ENCODE data around the gene ZIC5.

The ZIC5 gene

DNA sequence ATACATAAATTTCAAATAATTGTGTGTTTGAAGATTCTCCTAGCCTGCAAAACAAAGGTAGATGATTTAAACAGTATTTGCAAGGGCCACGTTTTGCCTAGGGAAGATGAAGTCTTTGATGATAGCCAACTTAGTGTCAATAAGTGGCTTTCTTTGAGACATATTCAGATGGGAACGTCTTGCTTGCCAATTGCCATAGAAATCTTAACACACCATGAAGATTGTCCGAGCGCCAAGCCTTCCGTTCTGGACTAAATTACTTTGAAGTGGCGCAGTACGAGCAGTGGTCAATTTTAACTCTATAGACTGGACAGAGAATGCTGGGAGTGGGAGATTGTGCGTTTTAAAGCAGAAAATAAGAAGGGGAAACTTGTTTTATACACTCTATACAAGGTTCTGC lies 9.9 kb downstream of the ZIC5 start:
- ChIA-PET POLR2A (ENCODE audit: low non-redundant PET) (no interaction called here), CTCF (no interaction called here)
- TF ChIP-seq, protein P1, sequence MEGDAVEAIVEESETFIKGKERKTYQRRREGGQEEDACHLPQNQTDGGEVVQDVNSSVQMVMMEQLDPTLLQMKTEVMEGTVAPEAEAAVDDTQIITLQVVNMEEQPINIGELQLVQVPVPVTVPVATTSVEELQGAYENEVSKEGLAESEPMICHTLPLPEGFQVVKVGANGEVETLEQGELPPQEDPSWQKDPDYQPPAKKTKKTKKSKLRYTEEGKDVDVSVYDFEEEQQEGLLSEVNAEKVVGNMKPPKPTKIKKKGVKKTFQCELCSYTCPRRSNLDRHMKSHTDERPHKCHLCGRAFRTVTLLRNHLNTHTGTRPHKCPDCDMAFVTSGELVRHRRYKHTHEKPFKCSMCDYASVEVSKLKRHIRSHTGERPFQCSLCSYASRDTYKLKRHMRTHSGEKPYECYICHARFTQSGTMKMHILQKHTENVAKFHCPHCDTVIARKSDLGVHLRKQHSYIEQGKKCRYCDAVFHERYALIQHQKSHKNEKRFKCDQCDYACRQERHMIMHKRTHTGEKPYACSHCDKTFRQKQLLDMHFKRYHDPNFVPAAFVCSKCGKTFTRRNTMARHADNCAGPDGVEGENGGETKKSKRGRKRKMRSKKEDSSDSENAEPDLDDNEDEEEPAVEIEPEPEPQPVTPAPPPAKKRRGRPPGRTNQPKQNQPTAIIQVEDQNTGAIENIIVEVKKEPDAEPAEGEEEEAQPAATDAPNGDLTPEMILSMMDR (conservative IDR thresholded peaks at IDR 0.05; ENCODE audit: low read depth) = no peak
- H3K27ac ChIP-seq = no peak overlapping the region
- DNase-seq (ENCODE audit: low spot score) = no peak

DNA sequence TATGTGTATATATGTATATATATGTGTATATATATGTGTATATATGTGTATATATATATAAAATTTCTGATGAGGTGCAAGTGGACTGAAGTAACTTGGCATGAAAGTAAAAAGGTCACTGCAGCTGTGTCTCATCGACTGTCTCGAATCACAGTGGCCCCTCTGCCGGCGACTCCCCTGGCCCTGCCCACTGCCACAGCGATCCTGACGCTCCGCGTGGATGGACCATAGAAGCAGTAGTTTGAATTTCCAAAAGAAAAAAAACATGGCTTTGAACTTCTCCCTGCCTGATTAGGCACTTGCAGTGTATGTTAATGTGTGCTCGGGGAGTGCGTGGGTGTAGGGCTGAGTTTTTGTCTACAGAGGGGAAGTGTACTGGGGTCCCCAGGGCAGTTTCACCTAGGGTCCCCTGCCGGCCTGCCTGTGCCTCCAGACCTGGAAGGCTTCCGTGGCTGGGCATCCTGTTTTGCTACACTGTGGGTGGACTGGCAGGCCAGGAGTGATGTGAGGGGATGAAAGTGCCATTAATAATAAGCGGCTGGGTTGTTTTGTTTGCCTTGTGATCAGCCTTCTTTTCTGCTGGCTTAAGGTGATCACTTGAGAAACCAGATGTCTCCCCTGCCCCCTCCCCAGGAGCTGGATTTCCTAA lies 10.8 kb downstream of the ZIC5 start:
- DNase-seq (ENCODE audit: low spot score) = no peak
- TF ChIP-seq, protein P1 (conservative IDR thresholded peaks at IDR 0.05; ENCODE audit: low read depth) = no peak
- CTCF ChIA-PET = interaction anchor here (0.6 to 0.7 kb wide), 2 partner anchors 28 to 274 kb away, joined by 3 to 4 read pairs; no protein-coding TSS in a partner anchor
- POLR2A ChIA-PET (ENCODE audit: low non-redundant PET) = no interaction called here
- H3K27ac ChIP-seq = no peak overlapping the region

DNA sequence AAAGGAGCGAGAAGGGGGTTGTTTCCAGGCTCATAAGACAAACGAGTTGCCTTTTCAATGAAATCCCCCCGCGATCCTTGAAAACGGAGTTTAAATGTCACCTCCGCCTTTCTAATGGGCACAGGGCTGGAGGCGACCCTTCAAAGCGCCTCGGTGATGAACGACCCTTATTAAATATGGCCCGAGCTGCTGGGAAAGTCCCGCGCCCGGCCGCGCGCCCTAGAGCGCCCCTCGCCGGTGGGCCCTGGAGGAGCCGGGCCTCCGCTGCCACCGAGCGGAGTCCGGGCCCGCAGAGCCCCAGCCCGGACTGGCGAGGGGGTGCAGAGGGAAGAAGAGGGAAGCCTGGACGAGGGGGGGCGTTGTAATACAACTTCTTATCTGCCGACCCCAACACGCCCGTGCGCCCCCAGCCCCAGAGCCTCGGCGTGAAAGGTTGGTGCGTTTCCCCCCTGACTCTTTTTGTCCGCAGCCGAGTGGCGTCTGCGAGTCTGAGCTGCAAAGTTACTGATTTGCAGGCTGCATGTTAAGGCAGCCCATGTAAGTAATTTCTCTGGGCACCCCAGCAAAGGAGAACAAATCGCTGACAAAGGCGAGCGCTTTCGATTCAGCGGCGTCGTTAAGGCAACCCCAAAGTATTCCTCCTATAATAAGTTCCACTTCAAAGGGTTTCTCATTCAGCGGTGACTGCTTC lies 11.9 kb downstream of the ZIC5 start:
- ChIA-PET CTCF (interaction anchor here (0.6 to 0.7 kb wide), 2 partner anchors 27 to 294 kb away, joined by 4 read pairs; no protein-coding TSS in a partner anchor), POLR2A (ENCODE audit: low non-redundant PET) (no interaction called here)
- no peak for DNase-seq (ENCODE audit: low spot score)
- TF ChIP-seq, protein P1 (conservative IDR thresholded peaks at IDR 0.05; ENCODE audit: low read depth) = no peak
- H3K27ac ChIP-seq = no peak overlapping the region

DNA sequence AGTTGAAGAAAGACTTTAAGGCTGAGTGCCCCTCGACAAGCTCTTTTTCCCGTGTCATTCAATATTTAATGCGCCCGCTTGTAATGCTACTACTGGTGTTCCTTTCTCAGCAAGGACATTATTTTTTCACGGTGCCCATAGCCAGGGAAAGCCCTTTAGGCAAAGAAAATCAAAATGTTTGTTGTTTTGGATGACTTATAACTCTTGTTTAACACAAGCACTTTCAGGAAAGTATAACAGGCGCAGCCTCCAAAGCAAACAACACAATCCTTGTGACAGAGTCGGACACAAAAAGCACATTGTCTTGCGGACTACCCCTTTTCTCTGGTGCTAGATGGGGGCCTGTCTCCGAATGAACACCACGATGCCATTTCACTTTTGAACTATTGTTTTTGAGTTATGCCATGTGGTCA lies 12.4 kb downstream of the ZIC5 start:
- ChIA-PET POLR2A (ENCODE audit: low non-redundant PET) (no interaction called here), CTCF (interaction anchor here (0.6 kb wide), 1 partner anchor 293 kb away, joined by 4 read pairs; no protein-coding TSS in a partner anchor)

DNA sequence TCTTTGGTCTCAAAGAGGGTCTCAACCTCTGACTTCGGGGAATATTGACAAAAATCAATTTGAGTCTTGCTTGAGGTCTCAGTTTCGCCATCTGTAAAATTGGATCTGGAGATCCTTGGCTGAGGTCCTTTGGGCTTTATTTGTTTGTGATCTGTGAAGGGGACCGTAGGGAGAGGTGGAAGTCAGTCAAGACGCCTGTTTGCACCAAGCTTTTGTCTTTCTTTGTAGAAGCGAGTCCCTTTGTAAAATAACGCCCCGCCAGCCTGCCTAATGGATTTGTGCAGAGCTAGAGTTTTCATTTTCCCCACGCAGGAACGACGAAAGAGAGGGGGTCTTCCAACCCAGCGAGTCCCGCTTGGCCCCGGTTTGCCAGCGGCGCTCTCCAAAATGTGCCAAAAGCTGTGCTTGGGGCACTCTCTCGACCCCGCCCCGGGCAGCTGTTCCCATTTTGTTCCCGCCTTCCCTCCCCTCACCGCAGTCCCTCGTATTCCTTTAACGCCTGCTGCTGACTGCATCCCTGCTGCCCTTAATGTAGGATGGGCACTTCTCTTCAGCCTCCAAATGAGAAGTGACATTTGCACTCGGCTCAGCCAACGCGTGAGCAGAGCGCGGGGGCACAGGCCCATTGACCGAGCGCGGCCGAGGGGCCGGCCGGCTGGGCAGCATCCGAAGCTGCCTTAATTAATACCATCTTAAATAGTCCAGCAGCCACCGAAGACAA lies 13.0 kb downstream of the ZIC5 start:
- no peak overlapping the region for H3K27ac ChIP-seq
- TF ChIP-seq, protein P1 (conservative IDR thresholded peaks at IDR 0.05; ENCODE audit: low read depth) = no peak
- ChIA-PET POLR2A (ENCODE audit: low non-redundant PET) (no interaction called here), CTCF (no interaction called here)
- no peak for DNase-seq (ENCODE audit: low spot score)

More for the DNA sequence above, 12.4 kb downstream of the ZIC5 start:
- no peak for DNase-seq (ENCODE audit: low spot score)
- TF ChIP-seq, protein P1 (conservative IDR thresholded peaks at IDR 0.05; ENCODE audit: low read depth) = no peak
- H3K27ac ChIP-seq = no peak overlapping the region

DNA sequence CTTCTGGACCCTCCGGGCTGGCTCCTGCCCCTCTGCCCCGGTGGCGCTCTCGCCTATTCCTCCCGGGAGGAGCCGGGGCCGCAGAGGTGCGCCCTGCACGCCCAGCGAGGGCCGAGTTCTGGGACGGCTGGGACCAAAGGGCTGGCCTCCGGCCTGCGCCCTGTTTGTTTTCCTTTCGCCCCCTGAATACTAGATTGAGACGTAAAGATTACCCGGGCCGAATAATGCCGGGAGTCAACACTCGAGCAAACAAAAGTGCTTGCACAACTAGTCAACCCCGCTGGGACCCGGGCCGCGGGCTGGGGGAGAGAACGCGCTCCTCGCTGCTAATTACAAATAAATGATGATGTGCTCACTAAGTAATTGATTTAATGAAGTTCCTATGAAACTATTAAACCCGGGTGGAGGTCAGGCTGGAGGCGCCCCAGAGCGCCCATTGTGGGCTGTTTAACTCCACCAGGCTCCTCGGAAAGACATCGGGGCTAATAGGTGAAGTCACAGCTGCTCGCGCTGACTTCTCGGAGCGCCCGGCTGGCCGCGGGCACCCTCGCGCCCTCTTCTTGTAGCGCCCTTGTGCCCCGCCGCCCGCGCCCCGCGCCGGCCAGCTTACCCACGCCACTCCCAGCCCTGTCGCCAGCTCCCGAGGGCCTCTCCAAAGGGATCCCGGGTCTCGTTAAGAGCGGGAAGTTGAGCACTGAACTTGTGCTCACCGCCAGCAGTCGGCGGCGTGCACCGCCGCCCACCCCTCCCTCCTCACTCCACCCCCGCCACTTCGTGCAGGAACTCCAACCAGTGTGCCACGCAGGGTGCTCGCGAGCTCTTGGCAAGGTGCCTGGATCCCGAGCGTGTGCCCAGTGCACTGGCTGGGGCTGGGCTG lies 14.9 kb downstream of the ZIC5 start:
- TF ChIP-seq, protein P1 (conservative IDR thresholded peaks at IDR 0.05; ENCODE audit: low read depth) = no peak
- no peak for DNase-seq (ENCODE audit: low spot score)
- ChIA-PET POLR2A (ENCODE audit: low non-redundant PET) (no interaction called here), CTCF (no interaction called here)
- no peak overlapping the region for H3K27ac ChIP-seq

Measured in RWPE1 (cell line).